Measurements from ENCODE around the gene TRIM9.

The TRIM9 gene

GRCh38 chr14:50974118-50974517 lies 120.8 kb downstream of the TRIM9 start:
- H2AFZ ChIP-seq (ENCODE audit: low read depth, low read length): no peak overlapping the region
- H3K27ac ChIP-seq (ENCODE audit: low read length): no peak overlapping the region
- H3K4me2 ChIP-seq (ENCODE audit: low read length): no peak overlapping the region
- H3K27me3 ChIP-seq (ENCODE audit: low read depth, low read length): peaks cover 9% of the 10 kb centered on the region
- TF ChIP-seq EZH2phosphoT487 (IDR thresholded peaks at IDR 0.05; ENCODE audit: low read depth): no peak
- TF ChIP-seq CTCF (IDR thresholded peaks at IDR 0.05; ENCODE audit: low read depth, low read length): no peak
- H3K4me1 ChIP-seq (ENCODE audit: low read length): peaks cover 22% of the 10 kb centered on the region
- no peaks in the 10 kb centered on the region for H4K20me1 ChIP-seq (ENCODE audit: insufficient read depth, low read length)
- H3K9me3 ChIP-seq (ENCODE audit: insufficient read depth, low read length): no peaks in the 10 kb centered on the region
- no peak overlapping the region for H3K9ac ChIP-seq (ENCODE audit: low read length)
- no peak overlapping the region for H3K4me3 ChIP-seq (ENCODE audit: low read length)
- H3K79me2 ChIP-seq (ENCODE audit: low read length): no peaks in the 10 kb centered on the region
- no peaks in the 10 kb centered on the region for H3K36me3 ChIP-seq (replicated peaks; ENCODE audit: low read depth, low read length)

GRCh38 chr14:50972734-50973133 lies 122.2 kb downstream of the TRIM9 start:
- no peaks in the 10 kb centered on the region for H3K9me3 ChIP-seq (ENCODE audit: insufficient read depth, low read length)
- H3K4me2 ChIP-seq (ENCODE audit: low read length): no peak overlapping the region
- no peak overlapping the region for H3K9ac ChIP-seq (ENCODE audit: low read length)
- H4K20me1 ChIP-seq (ENCODE audit: insufficient read depth, low read length): no peaks in the 10 kb centered on the region
- H3K27me3 ChIP-seq (ENCODE audit: low read depth, low read length): peaks cover 9% of the 10 kb centered on the region
- H3K79me2 ChIP-seq (ENCODE audit: low read length): no peaks in the 10 kb centered on the region
- no peak for TF ChIP-seq EZH2phosphoT487 (IDR thresholded peaks at IDR 0.05; ENCODE audit: low read depth)
- no peak for TF ChIP-seq CTCF (IDR thresholded peaks at IDR 0.05; ENCODE audit: low read depth, low read length)
- no peak overlapping the region for H3K27ac ChIP-seq (ENCODE audit: low read length)
- no peaks in the 10 kb centered on the region for H3K36me3 ChIP-seq (replicated peaks; ENCODE audit: low read depth, low read length)
- H3K4me1 ChIP-seq (ENCODE audit: low read length): peaks cover 9% of the 10 kb centered on the region
- no peak overlapping the region for H2AFZ ChIP-seq (ENCODE audit: low read depth, low read length)
- no peak overlapping the region for H3K4me3 ChIP-seq (ENCODE audit: low read length)

GRCh38 chr14:50970886-50971781 lies 123.8 kb downstream of the TRIM9 start:
- no peaks in the 10 kb centered on the region for H3K79me2 ChIP-seq (ENCODE audit: low read length)
- no peak overlapping the region for H3K9ac ChIP-seq (ENCODE audit: low read length)
- no peak overlapping the region for H2AFZ ChIP-seq (ENCODE audit: low read depth, low read length)
- no peaks in the 10 kb centered on the region for H3K9me3 ChIP-seq (ENCODE audit: insufficient read depth, low read length)
- no peak overlapping the region for H3K4me3 ChIP-seq (ENCODE audit: low read length)
- H4K20me1 ChIP-seq (ENCODE audit: insufficient read depth, low read length): no peaks in the 10 kb centered on the region
- H3K4me1 ChIP-seq (ENCODE audit: low read length): no peaks in the 10 kb centered on the region
- H3K27ac ChIP-seq (ENCODE audit: low read length): no peak overlapping the region
- TF ChIP-seq EZH2phosphoT487 (IDR thresholded peaks at IDR 0.05; ENCODE audit: low read depth) (no peak), CTCF (IDR thresholded peaks at IDR 0.05; ENCODE audit: low read depth, low read length) (no peak)
- H3K27me3 ChIP-seq (ENCODE audit: low read depth, low read length): peaks cover 9% of the 10 kb centered on the region
- no peaks in the 10 kb centered on the region for H3K36me3 ChIP-seq (replicated peaks; ENCODE audit: low read depth, low read length)
- H3K4me2 ChIP-seq (ENCODE audit: low read length): no peak overlapping the region

- Histone ChIP-seq H3K9ac (ENCODE audit: low read length) (no peak overlapping the region), H3K4me3 (ENCODE audit: low read length) (no peak overlapping the region), H3K27me3 (ENCODE audit: low read depth, low read length) (peaks cover 9% of the 10 kb centered on the region), H3K9me3 (ENCODE audit: insufficient read depth, low read length) (no peaks in the 10 kb centered on the region), H3K4me2 (ENCODE audit: low read length) (no peak overlapping the region), H3K27ac (ENCODE audit: low read length) (no peak overlapping the region), H3K4me1 (ENCODE audit: low read length) (no peaks in the 10 kb centered on the region), H2AFZ (ENCODE audit: low read depth, low read length) (no peak overlapping the region), H4K20me1 (ENCODE audit: insufficient read depth, low read length) (no peaks in the 10 kb centered on the region), H3K79me2 (ENCODE audit: low read length) (no peaks in the 10 kb centered on the region), H3K36me3 (replicated peaks; ENCODE audit: low read depth, low read length) (no peaks in the 10 kb centered on the region)
- TF ChIP-seq CTCF (IDR thresholded peaks at IDR 0.05; ENCODE audit: low read depth, low read length) (no peak), EZH2phosphoT487 (IDR thresholded peaks at IDR 0.05; ENCODE audit: low read depth) (no peak)
Measured at GRCh38 chr14:50967790-50968189, 127.1 kb downstream of the TRIM9 start.

Measured in OCI-LY3 (cell line).